ENCODE results near the gene ADAMTS12.

GRCh38 chr5:33883482-33883881 is 8.3 kb downstream of the ADAMTS12 start:
- TF ChIP-seq CTCF (conservative IDR thresholded peaks at IDR 0.05; ENCODE audit: low read depth, low read length) (no peak), EZH2 (IDR thresholded peaks at IDR 0.05; ENCODE audit: low read length, unreplicated experiment) (no peak)
